Middle frontal gyrus (tissue), 1 donor: Measurements from ENCODE around the gene CILP.
"Not testable (repeated sequence)": the region's sequence is repeated elsewhere in the genome, so short reads cannot be mapped to it uniquely, and the experiment has no call there.

Source experiments
- DNase-seq: peaks from one replicate; pipeline ENCODE4 v3.0.0-alpha.2; 2015; ENCODE audit warnings: low spot score; ENCODE audit errors: extremely low spot score

Gene CILP

GRCh38 chr15:65210770-65211481, at the start of gene CILP:
CILP (minus strand) TSS chr15:65211473; CDS start chr15:65209755, 1,718 bp downstream.
- DNase-seq: no peak

- no peak for DNase-seq
Measured at GRCh38 chr15:65260968-65261367, 49.7 kb upstream of the CILP start.

GRCh38 chr15:65259367-65259797, 48.1 kb upstream of the CILP start:
- DNase-seq: peak; percentile 8

DNA sequence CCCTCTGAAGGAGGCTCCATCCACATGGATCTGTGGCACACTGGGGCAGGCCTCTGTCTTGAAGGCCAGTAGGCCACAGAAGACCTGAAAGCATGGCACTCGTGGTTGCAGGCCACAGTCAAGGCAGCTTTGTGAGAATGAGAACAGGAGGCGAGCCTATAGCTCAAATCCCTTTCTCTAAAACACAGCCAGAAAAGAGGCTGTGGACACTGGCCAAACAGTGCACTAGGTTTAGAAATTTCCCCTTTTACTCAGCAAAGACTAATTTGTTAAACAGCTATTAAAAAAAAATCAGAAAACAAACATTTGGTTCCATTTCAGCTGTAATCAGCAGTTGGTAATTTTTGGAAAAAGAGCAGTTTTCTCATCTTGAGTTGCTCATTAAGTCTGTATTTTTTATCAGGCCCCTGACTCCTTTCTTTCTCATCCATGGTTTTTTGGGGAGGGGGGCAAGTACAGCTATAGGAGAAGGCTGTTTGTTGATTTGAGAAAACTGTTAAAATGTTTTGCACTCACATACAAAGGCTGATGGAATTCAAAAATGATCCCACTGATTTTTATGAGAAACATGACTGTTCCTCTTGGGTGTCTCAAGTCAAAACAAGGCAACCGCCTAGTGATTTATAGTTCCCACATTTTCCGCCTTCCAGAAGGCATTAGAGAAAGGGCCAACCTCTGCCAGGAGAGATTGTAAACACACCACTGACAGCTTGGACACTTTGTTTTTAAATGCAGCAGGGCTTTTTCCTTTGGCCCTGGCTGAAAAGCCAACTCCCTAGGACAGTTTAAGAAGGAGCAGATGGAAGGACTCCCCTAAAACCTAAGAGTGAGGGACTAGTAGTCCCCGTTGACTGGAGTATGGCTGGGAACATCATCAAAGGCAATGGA, 47.3 kb upstream of the CILP start:
- DNase-seq: no peak

GRCh38 chr15:65255486-65256140, 44.3 kb upstream of the CILP start:
- no peak for DNase-seq

DNA sequence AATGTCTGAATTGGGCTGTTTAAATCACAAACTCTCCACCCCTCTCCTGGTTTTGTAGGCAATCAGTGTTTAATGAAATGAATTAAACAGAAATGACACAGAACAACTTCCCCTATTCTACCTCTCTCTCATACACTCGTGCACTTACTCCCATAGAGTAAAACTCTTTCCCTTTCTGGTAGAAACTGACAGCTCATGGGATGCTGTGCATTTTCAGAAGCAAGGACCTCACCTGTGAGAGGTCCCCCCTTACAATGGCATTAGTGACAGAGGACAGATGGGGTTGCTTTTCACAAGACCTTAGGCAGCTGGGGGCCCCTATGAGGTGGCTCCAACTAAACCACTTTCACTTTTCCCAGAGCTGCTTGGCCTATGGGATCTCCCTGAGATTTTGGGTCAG, 43.5 kb upstream of the CILP start:
- no peak for DNase-seq

DNA sequence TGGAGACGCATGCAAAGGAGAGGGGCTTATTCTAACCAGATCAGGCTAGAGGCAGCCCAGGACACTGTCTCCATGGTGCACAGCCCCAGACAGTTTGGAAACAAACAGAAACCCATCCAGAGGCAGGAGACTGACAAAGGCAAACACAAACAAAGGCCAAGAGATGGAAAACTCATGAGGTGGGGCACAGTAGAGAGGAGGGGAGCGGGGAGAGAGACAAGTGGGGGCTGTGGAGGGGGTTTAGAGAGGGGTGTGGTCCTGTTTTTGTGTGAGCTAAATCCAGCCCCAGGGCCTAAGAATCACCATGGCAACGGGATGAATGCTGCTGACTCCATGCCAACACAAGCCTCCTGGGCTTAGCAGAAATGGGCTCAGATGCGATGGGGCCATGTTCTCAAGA, 43.1 kb upstream of the CILP start:
- no peak for DNase-seq

DNA sequence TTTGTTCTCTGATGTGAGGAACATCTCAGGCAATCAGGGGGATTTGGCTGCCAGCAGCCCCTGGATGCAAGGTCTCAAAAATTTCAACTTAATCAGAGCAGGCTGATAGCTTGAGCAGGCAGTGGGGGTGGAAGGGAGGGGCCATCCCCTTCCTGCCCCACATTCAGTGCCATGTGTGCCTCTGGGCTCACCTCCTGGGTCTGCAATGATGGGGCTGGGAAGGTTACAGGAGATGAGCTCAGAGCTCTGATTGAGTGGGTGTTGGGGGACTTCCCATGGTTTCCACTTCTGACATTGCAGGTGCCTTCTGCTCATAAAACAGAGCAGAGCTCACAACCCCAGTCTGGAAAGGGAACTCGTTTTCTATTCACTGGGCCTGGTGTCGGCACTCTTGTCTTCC, 38.4 kb upstream of the CILP start:
- DNase-seq: no peak

DNA sequence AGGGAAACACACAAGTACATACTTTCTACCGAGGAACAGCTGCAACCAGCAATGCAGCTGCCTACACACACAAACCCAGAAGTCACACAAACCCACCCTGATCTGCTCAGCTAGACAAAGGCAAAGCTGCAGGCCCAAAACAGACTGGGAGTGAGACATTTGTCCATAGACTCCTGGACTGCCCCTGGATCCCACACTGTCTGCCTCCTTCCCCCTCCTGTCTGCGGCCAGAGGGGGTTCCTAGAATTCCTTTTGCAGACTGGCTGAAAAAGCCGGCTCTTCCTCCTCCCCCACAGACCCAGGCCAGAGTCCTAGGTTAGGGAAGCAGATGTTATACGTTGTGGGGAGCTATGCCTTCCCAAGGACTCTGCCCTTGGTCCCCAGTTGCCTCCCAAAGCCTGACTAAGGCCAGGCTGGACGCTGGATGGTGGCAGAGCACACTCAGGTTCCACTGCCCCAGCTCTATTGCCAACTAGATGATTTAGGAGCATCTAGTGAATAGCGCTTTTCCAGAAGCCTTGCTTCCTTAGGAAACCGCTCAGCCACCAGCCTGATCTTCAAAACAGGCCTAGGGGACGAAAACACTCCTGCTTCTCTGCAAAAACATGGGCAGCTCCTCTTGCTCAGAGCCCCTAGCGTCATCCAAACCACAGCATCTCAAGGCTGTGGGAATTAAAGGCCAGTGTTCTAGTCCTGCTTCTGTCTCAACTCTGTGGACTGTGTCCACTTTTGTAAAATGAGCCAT, 37.4 kb upstream of the CILP start:
- DNase-seq: no peak

DNA sequence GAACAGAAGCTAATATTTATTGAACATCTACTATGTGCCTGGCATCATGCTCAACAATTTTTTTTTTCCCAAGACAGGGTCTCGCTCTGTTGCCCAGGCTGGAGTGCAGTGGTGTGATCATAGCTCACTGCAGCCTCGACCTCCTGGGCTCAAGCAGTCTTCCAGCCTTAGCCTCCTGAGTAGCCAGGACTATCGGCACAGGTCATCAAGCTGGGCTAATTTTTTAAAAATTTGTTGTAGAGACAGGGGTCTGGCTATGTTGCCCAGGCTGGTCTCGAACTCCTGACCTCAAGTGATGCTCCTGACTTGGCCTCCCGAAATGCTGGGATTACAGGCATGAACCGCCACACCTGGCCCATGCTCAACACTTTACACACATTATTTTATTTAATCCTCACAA, 35.7 kb upstream of the CILP start:
- no peak for DNase-seq

DNA sequence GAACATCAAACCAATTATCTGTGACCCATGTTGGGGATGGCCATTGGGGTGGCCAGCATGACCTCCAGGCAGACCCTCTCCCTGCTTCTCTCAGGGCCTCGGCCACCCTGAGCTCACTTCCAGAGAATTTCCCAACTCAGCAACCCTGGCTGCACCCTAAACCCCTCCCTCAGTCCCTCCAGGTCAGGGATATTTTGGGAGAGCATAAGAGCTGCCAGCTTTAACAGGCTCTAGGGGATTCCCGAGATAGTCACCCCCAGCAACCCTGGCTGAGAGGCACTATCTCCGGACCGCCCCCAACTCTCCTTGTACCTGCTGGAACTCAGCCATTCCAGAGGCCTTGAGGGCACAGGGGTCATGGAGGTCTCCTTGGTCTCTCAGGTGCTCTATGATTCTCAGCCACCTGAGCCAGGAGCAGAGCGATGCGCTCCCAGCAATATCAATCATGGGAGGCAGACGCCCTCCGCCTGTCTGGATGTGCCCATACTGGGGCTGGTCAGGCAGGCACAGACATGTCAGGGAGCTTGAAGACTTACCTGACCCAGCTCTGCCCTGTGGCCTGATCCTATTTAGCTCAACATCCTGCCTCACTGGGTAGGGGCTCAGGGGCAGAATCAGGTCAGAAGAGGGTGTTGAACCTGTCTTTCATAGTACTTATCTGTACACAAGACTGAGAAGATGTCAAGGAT, 34.9 kb upstream of the CILP start:
- no peak for DNase-seq

- DNase-seq: no peak
Measured at GRCh38 chr15:65245096-65245856, 34.0 kb upstream of the CILP start.

GRCh38 chr15:65244638-65245037, 33.4 kb upstream of the CILP start:
- DNase-seq: no peak

GRCh38 chr15:65236443-65236842, 25.2 kb upstream of the CILP start:
- DNase-seq: not testable (repeated sequence)

GRCh38 chr15:65233696-65234095, 22.4 kb upstream of the CILP start:
- no peak for DNase-seq

- DNase-seq: no peak
Measured at GRCh38 chr15:65232520-65232919, 21.2 kb upstream of the CILP start.

DNA sequence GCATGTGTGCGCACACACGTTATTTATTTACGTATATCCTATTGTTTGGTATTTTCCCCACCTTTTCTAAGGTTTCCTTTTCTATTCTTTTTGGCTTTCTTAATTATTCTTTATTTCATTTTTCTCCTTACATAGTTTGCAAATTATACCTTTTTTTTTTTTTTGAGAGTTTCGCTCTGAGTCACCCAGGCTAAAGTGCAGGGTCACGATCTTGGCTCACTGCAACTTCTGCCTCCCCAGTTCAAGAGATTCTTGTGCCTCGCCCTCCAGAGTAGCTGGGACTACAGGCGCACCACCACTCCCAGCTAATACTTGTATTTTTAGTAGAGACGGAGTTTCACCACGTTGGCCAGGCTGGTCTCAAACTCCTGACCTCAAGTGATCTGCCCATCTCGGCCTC, 20.0 kb upstream of the CILP start:
- DNase-seq: no peak

GRCh38 chr15:65226901-65227300, 15.6 kb upstream of the CILP start:
- DNase-seq: not testable (repeated sequence)

GRCh38 chr15:65226221-65226620, 14.9 kb upstream of the CILP start:
- no peak for DNase-seq

DNA sequence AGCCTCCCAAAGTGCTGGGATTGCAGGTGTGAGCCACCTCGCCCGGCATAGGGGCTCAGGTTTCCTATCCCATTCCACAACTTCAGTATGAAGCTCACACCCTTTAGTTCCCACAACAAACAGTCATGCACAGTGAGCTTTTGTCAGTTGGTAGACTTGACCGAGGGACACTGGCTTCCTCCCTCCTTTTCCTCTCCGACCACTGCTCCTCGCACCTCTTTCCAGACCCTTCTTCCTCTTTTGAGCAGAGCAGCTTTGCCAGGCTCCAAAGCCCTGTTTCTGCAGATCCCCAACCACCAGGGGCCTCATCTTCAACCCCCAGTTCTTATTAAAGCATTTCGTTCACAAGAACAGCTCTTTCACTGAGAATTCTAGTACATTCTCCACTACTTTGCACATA, 12.7 kb upstream of the CILP start:
- DNase-seq: no peak
